SH-SY5Y (cell line): ENCODE results near the gene MSI2.

Source experiments
- GATA2 ChIP-seq: IDR thresholded peaks from 2 replicates; pipeline ENCODE4 v1.6.1; 2011; ENCODE audit warnings: mild to moderate bottlenecking, low read depth, low read length
- GATA3 ChIP-seq: IDR thresholded peaks from 2 replicates; pipeline ENCODE4 v1.6.1; 2011; ENCODE audit warnings: low read depth, mild to moderate bottlenecking, low read length, moderate library complexity

MSI2 gene

GRCh38 chr17:57419940-57420550 is 163.7 kb downstream of the MSI2 start:
- TF ChIP-seq GATA2 (no peak), GATA3 (no peak)

DNA sequence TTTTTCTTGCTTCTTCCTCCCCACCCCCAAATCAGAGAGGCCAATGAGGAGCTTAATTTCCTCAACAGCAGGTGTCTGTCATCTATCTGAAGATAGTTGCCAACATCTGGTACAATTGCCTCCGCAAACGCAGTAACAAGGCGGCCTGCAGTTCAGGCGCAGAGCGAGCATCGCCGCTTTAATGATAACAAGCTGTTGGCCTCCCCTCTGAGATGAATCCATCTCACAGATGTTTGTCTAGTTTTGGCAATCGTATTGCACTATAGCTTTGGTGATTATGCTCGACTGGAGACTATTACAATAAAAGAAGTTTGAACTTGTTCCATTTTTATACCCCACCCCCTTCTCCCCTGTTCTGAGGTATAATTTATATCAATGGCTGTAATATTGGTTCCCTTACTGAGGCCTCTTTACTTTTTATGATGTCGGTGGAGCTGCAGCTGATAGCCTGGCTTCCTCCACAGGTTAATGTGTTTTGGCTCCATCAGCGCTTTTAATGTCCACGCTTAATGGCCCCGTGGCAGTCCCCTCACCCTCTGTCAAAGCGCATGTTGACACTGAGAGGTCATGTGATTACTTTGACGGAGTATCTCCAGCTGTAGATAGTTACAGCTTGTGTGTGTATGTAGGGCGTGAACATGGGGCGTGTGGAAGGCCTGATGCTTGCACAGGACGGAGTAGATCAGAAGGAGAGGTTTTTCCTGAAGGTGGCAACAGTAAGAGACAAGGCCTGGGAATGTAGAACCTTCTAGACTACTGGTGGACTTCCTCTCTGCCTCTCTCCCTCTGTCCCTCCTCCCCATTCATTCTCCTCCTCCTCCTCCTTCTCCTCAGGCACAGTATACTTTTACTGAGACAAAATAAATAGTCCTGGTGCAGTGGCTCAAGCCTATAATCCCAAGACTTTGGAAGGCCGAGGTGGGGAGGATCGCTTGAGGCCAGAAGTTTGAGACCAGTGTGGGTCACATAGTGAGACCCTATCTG is 164.7 kb downstream of the MSI2 start:
- TF ChIP-seq GATA3 (0 out of 2 replicates have a peak, but pooled peaks have one; percentile 43), GATA2 (peak; percentile 79)

GRCh38 chr17:57422574-57423164 is 166.3 kb downstream of the MSI2 start:
- TF ChIP-seq GATA3: no peak
- TF ChIP-seq GATA2: no peak

GRCh38 chr17:57423541-57423940 is 167.2 kb downstream of the MSI2 start:
- TF ChIP-seq GATA3 (no peak), GATA2 (no peak)

DNA sequence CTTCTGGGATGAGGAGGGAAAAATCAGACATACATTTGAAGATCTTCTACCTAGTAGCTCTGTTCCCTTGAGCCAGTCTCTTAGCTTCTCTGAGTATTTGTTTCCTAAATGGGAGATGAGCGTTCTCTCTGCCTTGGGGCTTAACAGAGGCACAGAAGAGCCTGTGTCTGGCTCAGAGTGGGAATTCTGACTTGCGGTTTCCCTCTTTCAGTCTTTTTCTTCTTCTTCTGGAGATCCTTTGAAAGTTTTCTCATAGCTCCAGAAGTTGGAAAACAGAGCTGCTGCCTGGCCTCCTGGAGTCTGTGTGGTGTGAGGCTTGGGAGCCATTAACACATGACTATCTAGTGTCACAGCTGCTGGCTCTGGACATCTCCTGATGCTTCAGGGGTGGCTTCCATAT is 167.9 kb downstream of the MSI2 start:
- TF ChIP-seq GATA2: no peak
- no peak for TF ChIP-seq GATA3

DNA sequence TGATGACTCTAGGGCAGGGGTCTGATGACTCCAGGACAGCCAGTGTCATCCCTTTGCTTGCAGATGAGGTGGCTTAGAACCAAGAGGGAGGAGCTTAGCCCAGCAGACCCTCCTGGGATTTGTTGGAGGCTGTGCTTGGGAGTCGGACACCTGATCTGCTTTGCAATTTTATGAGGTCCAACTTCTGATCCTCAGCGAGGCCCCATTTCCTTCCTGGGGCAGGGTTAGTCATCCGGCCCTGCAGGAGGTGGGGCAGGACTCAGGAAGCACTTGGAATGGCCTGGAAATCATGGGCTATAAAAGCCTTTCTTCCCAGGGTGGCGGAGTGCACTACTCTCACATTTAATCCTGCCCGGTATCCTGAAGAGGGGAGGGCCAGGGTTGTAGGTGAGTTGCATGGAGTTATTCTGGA is 168.5 kb downstream of the MSI2 start:
- no peak for TF ChIP-seq GATA3
- no peak for TF ChIP-seq GATA2

DNA sequence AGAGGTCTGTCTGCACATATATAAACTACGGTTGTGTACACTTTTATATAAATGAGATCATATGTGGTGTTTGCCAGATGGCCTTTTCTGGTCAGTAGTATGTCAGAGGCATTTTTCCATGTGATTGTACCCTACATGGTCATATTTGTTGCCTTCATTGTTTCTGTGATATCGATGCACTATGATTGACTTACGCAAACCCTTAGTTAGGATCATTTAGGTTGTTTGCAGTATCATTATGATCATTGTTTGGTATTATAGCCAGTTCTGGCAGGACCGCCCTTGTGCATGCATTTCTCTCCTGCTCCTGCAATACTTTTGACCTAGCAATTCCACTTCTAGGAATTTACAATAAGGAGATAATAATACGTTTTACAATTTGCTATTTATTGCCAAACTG is 169.1 kb downstream of the MSI2 start:
- TF ChIP-seq GATA3 (no peak), GATA2 (no peak)

- TF ChIP-seq GATA2: no peak
- no peak for TF ChIP-seq GATA3
Observed at GRCh38 chr17:57425903-57426880, 169.9 kb downstream of the MSI2 start.

GRCh38 chr17:57429966-57430365 is 173.6 kb downstream of the MSI2 start:
- TF ChIP-seq GATA3: no peak
- no peak for TF ChIP-seq GATA2

GRCh38 chr17:57431415-57431814 is 175.1 kb downstream of the MSI2 start:
- TF ChIP-seq GATA3 (no peak), GATA2 (no peak)

- TF ChIP-seq GATA3: no peak
- no peak for TF ChIP-seq GATA2
Observed at GRCh38 chr17:57432507-57433277, 176.4 kb downstream of the MSI2 start.

DNA sequence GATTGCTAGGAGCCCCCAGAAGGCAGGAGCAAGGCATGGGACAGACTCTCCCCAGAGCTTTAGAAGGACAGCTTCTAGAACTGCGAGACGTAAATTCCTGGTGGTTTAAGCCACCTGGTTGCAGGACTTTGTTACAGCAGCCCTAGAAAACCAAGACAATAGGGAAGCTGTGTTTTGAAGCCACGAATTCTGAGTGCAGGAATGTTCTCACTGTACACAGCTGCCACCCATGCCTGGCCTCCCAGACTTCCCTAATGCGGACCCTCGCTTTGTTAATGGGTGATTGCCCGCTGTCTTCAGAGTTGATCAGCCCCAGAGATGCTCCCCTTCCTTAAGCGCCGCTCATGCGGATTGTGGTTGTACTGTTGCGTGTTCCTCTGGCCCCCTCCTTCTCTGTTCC is 177.1 kb downstream of the MSI2 start:
- TF ChIP-seq GATA2 (no peak), GATA3 (no peak)

DNA sequence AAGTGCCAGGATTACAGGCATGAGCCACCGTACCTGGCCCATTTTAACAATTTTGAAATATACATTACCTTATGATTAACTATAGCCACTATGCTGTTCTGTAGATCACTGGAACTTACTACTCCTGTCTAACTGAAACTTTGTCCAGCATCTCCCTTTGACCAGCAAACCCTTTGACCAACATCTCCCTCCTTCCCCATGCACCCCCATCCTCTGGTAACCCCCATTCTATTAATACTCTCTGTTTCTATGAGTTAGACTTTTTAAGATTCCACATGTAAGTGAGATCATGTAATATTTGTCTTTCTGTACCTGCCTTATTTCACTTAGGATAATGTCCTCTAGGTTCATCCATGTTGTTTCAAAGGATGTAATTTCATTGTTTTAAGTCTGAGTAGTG is 178.0 kb downstream of the MSI2 start:
- TF ChIP-seq GATA3: no peak
- TF ChIP-seq GATA2: no peak
